ENCODE measurements around the gene HSPBP1.

HSPBP1 gene

GRCh38 chr19:55316646-55317045 is 36.7 kb upstream of the HSPBP1 start:
- Histone ChIP-seq H2AFZ (ENCODE audit: low read depth) (no peak overlapping the region), H3K4me1 (ENCODE audit: low read depth, poor library complexity, severe bottlenecking) (no peaks in the 10 kb centered on the region), H3K27ac (no peak overlapping the region), H3K36me3 (ENCODE audit: insufficient read depth) (no peaks in the 10 kb centered on the region), H3K27me3 (ENCODE audit: insufficient read depth, low read depth) (no peaks in the 10 kb centered on the region; the same call in 1 of the 2 replicates), H4K20me1 (ENCODE audit: insufficient read depth) (no peaks in the 10 kb centered on the region), H3K4me3 (IDR thresholded peaks at IDR 0.05; ENCODE audit: insufficient read depth, low read depth, low read length) (no peak overlapping the region), H3K79me2 (ENCODE audit: insufficient read depth, low read depth) (no peaks in the 10 kb centered on the region), H3K4me2 (no peak overlapping the region), H3K9ac (no peak overlapping the region)
- no peak for TF ChIP-seq CTCF (conservative IDR thresholded peaks at IDR 0.05; ENCODE audit: low read depth, low read length)

GRCh38 chr19:55315956-55316525 is 36.1 kb upstream of the HSPBP1 start:
- H3K4me3 ChIP-seq (IDR thresholded peaks at IDR 0.05; ENCODE audit: insufficient read depth, low read depth, low read length) = no peak overlapping the region
- H3K27me3 ChIP-seq (ENCODE audit: insufficient read depth, low read depth) = no peaks in the 10 kb centered on the region; the same call in 1 of the 2 replicates
- no peaks in the 10 kb centered on the region for H4K20me1 ChIP-seq (ENCODE audit: insufficient read depth)
- no peaks in the 10 kb centered on the region for H3K36me3 ChIP-seq (ENCODE audit: insufficient read depth)
- no peak overlapping the region for H3K9ac ChIP-seq
- no peak overlapping the region for H3K27ac ChIP-seq
- H2AFZ ChIP-seq (ENCODE audit: low read depth) = no peak overlapping the region
- H3K4me2 ChIP-seq = no peak overlapping the region
- no peaks in the 10 kb centered on the region for H3K79me2 ChIP-seq (ENCODE audit: insufficient read depth, low read depth)
- H3K4me1 ChIP-seq (ENCODE audit: low read depth, poor library complexity, severe bottlenecking) = no peaks in the 10 kb centered on the region
- no peak for TF ChIP-seq CTCF (conservative IDR thresholded peaks at IDR 0.05; ENCODE audit: low read depth, low read length)

- no peaks in the 10 kb centered on the region for H3K4me1 ChIP-seq (ENCODE audit: low read depth, poor library complexity, severe bottlenecking)
- H3K4me3 ChIP-seq (IDR thresholded peaks at IDR 0.05; ENCODE audit: insufficient read depth, low read depth, low read length) = no peak overlapping the region
- no peak overlapping the region for H3K4me2 ChIP-seq
- no peaks in the 10 kb centered on the region for H3K79me2 ChIP-seq (ENCODE audit: insufficient read depth, low read depth)
- H2AFZ ChIP-seq (ENCODE audit: low read depth) = no peak overlapping the region
- TF ChIP-seq CTCF (conservative IDR thresholded peaks at IDR 0.05; ENCODE audit: low read depth, low read length) = no peak
- no peak overlapping the region for H3K27ac ChIP-seq
- H3K27me3 ChIP-seq (ENCODE audit: insufficient read depth, low read depth) = no peaks in the 10 kb centered on the region
- H3K9ac ChIP-seq = no peak overlapping the region
- H4K20me1 ChIP-seq (ENCODE audit: insufficient read depth) = no peaks in the 10 kb centered on the region
- H3K36me3 ChIP-seq (ENCODE audit: insufficient read depth) = no peaks in the 10 kb centered on the region
These were observed 34.5 kb upstream of the HSPBP1 start for GRCh38 chr19:55314396-55314795.

DNA sequence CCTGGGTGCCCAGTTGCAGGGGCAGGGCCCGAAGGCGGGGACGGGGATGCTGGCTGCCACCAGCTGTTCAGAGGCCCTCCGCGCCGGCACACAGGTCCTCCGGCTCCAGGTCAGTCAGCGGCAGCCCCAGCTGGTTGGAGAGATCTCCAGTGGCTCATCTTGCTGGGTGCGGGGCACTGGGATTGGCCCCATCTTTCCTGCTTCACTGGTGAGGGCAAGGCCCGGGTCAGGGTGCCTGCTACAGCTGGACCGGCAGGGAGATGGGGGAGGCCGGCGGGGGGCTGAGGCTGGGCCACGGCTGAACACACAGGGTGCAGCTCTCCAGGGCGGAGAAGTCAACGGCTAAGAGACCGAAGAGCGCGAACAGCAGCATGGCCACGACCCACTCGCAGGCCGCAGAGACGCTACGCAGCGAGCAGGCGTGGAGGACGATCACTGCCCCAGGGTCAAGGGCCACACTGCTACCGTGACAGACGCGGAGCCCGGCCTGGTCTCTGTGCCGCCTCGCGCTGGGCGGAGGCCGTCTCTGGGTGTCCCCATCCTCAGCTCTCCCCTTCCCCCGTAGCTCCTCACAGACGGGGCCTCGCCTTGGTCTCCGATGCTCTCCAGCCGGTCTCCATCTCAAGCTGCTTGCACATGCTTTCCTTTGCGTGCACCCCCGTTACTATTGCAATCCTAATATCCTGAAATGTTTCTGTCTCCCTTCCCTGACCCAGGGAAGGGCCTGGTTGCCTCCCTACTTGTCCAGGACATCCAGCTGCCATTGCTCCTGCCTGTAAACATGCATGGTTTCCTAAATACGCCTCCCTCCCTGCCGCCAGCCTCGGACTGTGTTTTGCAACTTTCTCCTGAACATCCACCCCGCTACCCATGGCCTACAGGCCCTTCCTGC is 33.0 kb upstream of the HSPBP1 start:
- H3K9ac ChIP-seq = no peak overlapping the region

More for the DNA sequence above, 33.0 kb upstream of the HSPBP1 start:
- Histone ChIP-seq H3K27me3 (ENCODE audit: insufficient read depth, low read depth) (no peaks in the 10 kb centered on the region), H2AFZ (ENCODE audit: low read depth) (no peak overlapping the region), H4K20me1 (ENCODE audit: insufficient read depth) (no peaks in the 10 kb centered on the region), H3K4me3 (IDR thresholded peaks at IDR 0.05; ENCODE audit: insufficient read depth, low read depth, low read length) (no peak overlapping the region), H3K79me2 (ENCODE audit: insufficient read depth, low read depth) (no peaks in the 10 kb centered on the region), H3K27ac (no peak overlapping the region), H3K36me3 (ENCODE audit: insufficient read depth) (no peaks in the 10 kb centered on the region), H3K4me2 (no peak overlapping the region), H3K4me1 (ENCODE audit: low read depth, poor library complexity, severe bottlenecking) (no peaks in the 10 kb centered on the region)
- TF ChIP-seq CTCF (conservative IDR thresholded peaks at IDR 0.05; ENCODE audit: low read depth, low read length) = no peak

All from KMS-11 (cell line).